GM12878 (cell line): ENCODE data around the gene FRMPD2. TPM values are rescaled to one million over a fixed set of nuclear protein-coding genes. Genes with fewer than 3 reads are reported as not detected.

Experiments used
- PAX8 ChIP-seq: fragments of 450-650 bp; IDR thresholded peaks from 2 replicates; pipeline ENCODE4 v1.6.1; 2017; ENCODE audit warnings: mild to moderate bottlenecking, moderate library complexity
- RAD21 ChIP-seq: IDR thresholded peaks from 2 replicates; pipeline ENCODE4 v1.6.1; 2011; ENCODE audit warnings: mild to moderate bottlenecking, low read depth, low read length, moderate library complexity; ENCODE audit not compliant: insufficient read depth
- RCOR1 ChIP-seq: conservative IDR thresholded peaks from 2 replicates; pipeline ENCODE4 v1.6.1; 2012; ENCODE audit warnings: low read depth, low read length, improper control_type of control experiment
- RFX5 ChIP-seq: IDR thresholded peaks from 2 replicates; pipeline ENCODE4 v1.6.1; 2011; ENCODE audit warnings: low read depth, low read length, improper control_type of control experiment
- RUNX3 ChIP-seq: IDR thresholded peaks from 2 replicates; pipeline ENCODE4 v1.6.1; 2012; ENCODE audit warnings: low read length, inconsistent platforms
- SMARCA5 ChIP-seq: fragments of 450-650 bp; IDR thresholded peaks from 2 replicates; pipeline ENCODE4 v1.6.1; 2017; ENCODE audit warnings: mild to moderate bottlenecking
- SPI1 ChIP-seq: IDR thresholded peaks from 2 replicates; pipeline ENCODE4 v1.6.1; 2011; ENCODE audit warnings: low read depth, mild to moderate bottlenecking, low read length, moderate library complexity, borderline replicate concordance; ENCODE audit not compliant: insufficient read depth
- SREBF2 ChIP-seq: IDR thresholded peaks from 2 replicates; pipeline ENCODE4 v1.6.1; 2012; ENCODE audit warnings: mild to moderate bottlenecking, low read length
- polyA plus RNA-seq, 11 experiments: library from polyadenylated mRNA; depleted of rRNA in 4 of 11; unstranded in 6 of 11; stranded (reverse) in 5 of 11; fragments of >200 nt; fragmentation: Nextera tagmentation in 4 of 11; fragmentation: Illumina TruSeq in 1 of 11; extraction: Ambion mirVana in 4 of 11; extraction: Trizol in 1 of 11; gene quantifications; 1 replicate in 1 of 11; 2 replicates in 10 of 11; pipeline versions ENCODE4 v1.2.1 to v1.2.3, GENCODE V29; 2011 to 2016; ENCODE audit warnings: inconsistent platforms in 2 of 11, missing spikeins in 2 of 11, low read depth in 1 of 11
- total RNA-seq, 4 experiments: library from RNA; depleted of rRNA in 3 of 4; stranded (reverse); fragments of >200 nt in 3 of 4; fragmentation: Illumina TruSeq in 1 of 4; extraction: Trizol in 1 of 4; gene quantifications; 2 replicates each; pipeline versions ENCODE4 v1.2.1 to v1.2.3, GENCODE V29; 2013 to 2021
- TF ChIP-seq, protein P1 (sequence below): IDR thresholded peaks from 2 replicates; pipeline ENCODE4 v1.6.1; 2011; ENCODE audit warnings: low read depth, low read length, improper control_type of control experiment, borderline replicate concordance
- TF ChIP-seq, protein P2 (sequence below): IDR thresholded peaks from 2 replicates; pipeline ENCODE4 v1.6.1; 2012; ENCODE audit warnings: mild to moderate bottlenecking, low read depth, low read length
- TF ChIP-seq, protein P3 (sequence below): fragments of 450-650 bp; IDR thresholded peaks from 2 replicates; pipeline ENCODE4 v1.6.1; 2016; ENCODE audit warnings: mild to moderate bottlenecking, moderate library complexity, borderline replicate concordance

Gene FRMPD2
- total and polyA plus RNA-seq, 10 of the 15 experiments (the other 5 are each of a cell fraction or from before 2014, with no cell fraction given), result 0.38 to 5.7 (median 1.4) TPM

DNA sequence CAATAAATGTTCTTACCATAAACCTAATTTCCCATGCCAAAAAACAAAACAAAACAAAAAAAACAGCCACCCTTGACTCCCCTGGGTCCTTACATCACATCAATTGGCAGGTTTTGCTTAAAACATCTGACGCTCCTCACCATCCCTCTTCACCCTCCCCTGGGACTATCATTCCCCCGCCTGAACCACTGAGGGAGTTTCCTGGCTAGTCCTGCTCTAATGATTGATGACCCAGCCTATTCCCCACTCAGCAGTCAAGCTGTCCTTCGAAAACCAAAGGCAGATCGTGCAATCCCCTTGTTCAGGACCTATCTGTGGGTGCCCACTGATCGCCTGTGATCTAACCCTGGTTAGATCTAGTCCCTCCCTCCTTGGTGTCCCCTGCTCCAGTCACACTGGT lies 11.2 kb upstream of the FRMPD2 start (continued):
- no peak for TF ChIP-seq RAD21
- no peak for TF ChIP-seq RFX5
- TF ChIP-seq SMARCA5, result no peak
- TF ChIP-seq PAX8, result no peak
- TF ChIP-seq RCOR1, result no peak
- TF ChIP-seq, protein P1, sequence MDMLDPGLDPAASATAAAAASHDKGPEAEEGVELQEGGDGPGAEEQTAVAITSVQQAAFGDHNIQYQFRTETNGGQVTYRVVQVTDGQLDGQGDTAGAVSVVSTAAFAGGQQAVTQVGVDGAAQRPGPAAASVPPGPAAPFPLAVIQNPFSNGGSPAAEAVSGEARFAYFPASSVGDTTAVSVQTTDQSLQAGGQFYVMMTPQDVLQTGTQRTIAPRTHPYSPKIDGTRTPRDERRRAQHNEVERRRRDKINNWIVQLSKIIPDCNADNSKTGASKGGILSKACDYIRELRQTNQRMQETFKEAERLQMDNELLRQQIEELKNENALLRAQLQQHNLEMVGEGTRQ, result no peak
- TF ChIP-seq, protein P2, sequence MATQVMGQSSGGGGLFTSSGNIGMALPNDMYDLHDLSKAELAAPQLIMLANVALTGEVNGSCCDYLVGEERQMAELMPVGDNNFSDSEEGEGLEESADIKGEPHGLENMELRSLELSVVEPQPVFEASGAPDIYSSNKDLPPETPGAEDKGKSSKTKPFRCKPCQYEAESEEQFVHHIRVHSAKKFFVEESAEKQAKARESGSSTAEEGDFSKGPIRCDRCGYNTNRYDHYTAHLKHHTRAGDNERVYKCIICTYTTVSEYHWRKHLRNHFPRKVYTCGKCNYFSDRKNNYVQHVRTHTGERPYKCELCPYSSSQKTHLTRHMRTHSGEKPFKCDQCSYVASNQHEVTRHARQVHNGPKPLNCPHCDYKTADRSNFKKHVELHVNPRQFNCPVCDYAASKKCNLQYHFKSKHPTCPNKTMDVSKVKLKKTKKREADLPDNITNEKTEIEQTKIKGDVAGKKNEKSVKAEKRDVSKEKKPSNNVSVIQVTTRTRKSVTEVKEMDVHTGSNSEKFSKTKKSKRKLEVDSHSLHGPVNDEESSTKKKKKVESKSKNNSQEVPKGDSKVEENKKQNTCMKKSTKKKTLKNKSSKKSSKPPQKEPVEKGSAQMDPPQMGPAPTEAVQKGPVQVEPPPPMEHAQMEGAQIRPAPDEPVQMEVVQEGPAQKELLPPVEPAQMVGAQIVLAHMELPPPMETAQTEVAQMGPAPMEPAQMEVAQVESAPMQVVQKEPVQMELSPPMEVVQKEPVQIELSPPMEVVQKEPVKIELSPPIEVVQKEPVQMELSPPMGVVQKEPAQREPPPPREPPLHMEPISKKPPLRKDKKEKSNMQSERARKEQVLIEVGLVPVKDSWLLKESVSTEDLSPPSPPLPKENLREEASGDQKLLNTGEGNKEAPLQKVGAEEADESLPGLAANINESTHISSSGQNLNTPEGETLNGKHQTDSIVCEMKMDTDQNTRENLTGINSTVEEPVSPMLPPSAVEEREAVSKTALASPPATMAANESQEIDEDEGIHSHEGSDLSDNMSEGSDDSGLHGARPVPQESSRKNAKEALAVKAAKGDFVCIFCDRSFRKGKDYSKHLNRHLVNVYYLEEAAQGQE, result no peak
- no peak for TF ChIP-seq SPI1
- TF ChIP-seq, protein P3, sequence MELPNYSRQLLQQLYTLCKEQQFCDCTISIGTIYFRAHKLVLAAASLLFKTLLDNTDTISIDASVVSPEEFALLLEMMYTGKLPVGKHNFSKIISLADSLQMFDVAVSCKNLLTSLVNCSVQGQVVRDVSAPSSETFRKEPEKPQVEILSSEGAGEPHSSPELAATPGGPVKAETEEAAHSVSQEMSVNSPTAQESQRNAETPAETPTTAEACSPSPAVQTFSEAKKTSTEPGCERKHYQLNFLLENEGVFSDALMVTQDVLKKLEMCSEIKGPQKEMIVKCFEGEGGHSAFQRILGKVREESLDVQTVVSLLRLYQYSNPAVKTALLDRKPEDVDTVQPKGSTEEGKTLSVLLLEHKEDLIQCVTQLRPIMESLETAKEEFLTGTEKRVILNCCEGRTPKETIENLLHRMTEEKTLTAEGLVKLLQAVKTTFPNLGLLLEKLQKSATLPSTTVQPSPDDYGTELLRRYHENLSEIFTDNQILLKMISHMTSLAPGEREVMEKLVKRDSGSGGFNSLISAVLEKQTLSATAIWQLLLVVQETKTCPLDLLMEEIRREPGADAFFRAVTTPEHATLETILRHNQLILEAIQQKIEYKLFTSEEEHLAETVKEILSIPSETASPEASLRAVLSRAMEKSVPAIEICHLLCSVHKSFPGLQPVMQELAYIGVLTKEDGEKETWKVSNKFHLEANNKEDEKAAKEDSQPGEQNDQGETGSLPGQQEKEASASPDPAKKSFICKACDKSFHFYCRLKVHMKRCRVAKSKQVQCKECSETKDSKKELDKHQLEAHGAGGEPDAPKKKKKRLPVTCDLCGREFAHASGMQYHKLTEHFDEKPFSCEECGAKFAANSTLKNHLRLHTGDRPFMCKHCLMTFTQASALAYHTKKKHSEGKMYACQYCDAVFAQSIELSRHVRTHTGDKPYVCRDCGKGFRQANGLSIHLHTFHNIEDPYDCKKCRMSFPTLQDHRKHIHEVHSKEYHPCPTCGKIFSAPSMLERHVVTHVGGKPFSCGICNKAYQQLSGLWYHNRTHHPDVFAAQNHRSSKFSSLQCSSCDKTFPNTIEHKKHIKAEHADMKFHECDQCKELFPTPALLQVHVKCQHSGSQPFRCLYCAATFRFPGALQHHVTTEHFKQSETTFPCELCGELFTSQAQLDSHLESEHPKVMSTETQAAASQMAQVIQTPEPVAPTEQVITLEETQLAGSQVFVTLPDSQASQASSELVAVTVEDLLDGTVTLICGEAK, result no peak
- peak; percentile 88 for TF ChIP-seq RUNX3
- no peak for TF ChIP-seq SREBF2
